K562 (cell line): ENCODE results near the gene FASTK. TPM values are rescaled to one million over a fixed set of nuclear protein-coding genes. Genes with fewer than 3 reads are reported as not detected.
"Not testable (repeated sequence)": the region's sequence is repeated elsewhere in the genome, so short reads cannot be mapped to it uniquely, and the experiment has no call there.

Source experiments
- ATAC-seq: fragments of 200-7000 bp; cut with Tn5 transposase; 3 replicates; pipeline ENCODE4 v1.9.1; 2020; ENCODE audit warnings: moderate library complexity
- BruUV-seq: library from RNA; stranded (reverse); fragments of 400-500 nt; replicated peaks from 2 replicates; lab custom pipeline; 2021; lab: Mats Ljungman, UMichigan
- CTCF ChIA-PET: fragments of 300-600 bp; formaldehyde crosslinking; extraction: SDS; loops from one replicate; lab custom pipeline; 2021; ENCODE audit warnings: low intra/inter-chr PET ratio; lab: Yijun Ruan, JAX
- POLR2A ChIA-PET: fragments of 300-600, 350-650 bp; sonication (Branson Sonifier 250); formaldehyde crosslinking; extraction: SDS; loops from one replicate; lab custom pipeline; 2021; ENCODE audit warnings: antibody characterized with exemption, inconsistent platforms; lab: Yijun Ruan, JAX
- DNase-seq, 4 experiments: peaks; one replicate each; pipeline versions ENCODE4 v3.0.0 to v3.0.0-alpha.2; 2011 to 2018; ENCODE audit warnings: low spot score in 3 of 4, mixed read lengths in 3 of 4; ENCODE audit errors: extremely low read depth in 1 of 4
- FAIRE-seq: peaks from 2 replicates; lab custom pipeline; 2011; peaks lifted over from hg19 to GRCh38; lab: Jason Lieb, UNC
- H2AFZ ChIP-seq: 2 replicates; pipeline ENCODE4 v1.6.0; 2011; ENCODE audit warnings: low read depth, low read length, control low read depth, inconsistent platforms
- H3K27ac ChIP-seq: fragments of 200-600 bp; 3 replicates; pipeline ENCODE4 v1.8.0; 2011; ENCODE audit warnings: low read depth, mild to moderate bottlenecking, control low read depth, inconsistent platforms, low read length, moderate library complexity, mixed read lengths; ENCODE audit errors: extremely low read depth
- H3K27me3 ChIP-seq, 2 experiments: fragments of 300-600 bp in 1 of 2; 2 replicates in 1 of 2; 3 replicates in 1 of 2; pipeline versions ENCODE4 v1.6.0 to v1.8.0; 2011; ENCODE audit warnings: inconsistent platforms in 2 of 2, low read length in 2 of 2, mild to moderate bottlenecking in 1 of 2, mixed read lengths in 1 of 2, moderate library complexity in 1 of 2; ENCODE audit not compliant: control insufficient read depth in 2 of 2, insufficient read depth in 2 of 2
- H3K36me3 ChIP-seq: fragments of 300-600 bp; 3 replicates; pipeline ENCODE4 v1.8.0; 2011; ENCODE audit warnings: mild to moderate bottlenecking, low read length, inconsistent platforms; ENCODE audit not compliant: control insufficient read depth, insufficient read depth
- H3K4me1 ChIP-seq, 2 experiments: fragments of 200-600 bp in 1 of 2; replicated peaks in 1 of 2; 2 replicates in 1 of 2; 3 replicates in 1 of 2; pipeline versions ENCODE4 v1.5.1 to v1.8.0; 2011; ENCODE audit warnings: inconsistent platforms in 2 of 2, low read length in 2 of 2, mild to moderate bottlenecking in 1 of 2, mixed read lengths in 1 of 2, moderate library complexity in 1 of 2; ENCODE audit not compliant: control insufficient read depth in 2 of 2, insufficient read depth in 2 of 2
- H3K4me2 ChIP-seq: 2 replicates; pipeline ENCODE4 v1.6.1; 2011; ENCODE audit warnings: low read length, control low read depth, inconsistent platforms, mixed read lengths; ENCODE audit not compliant: insufficient read depth
- H3K4me3 ChIP-seq: fragments of 200-600 bp; sonication (generic), shearing (Covaris generic); 2 replicates; pipeline ENCODE4 v1.5.1; 2016; ENCODE audit warnings: control low read depth, inconsistent platforms
- H3K79me2 ChIP-seq: fragments of 200-600 bp; 3 replicates; pipeline ENCODE4 v1.8.0; 2011; ENCODE audit warnings: low read length, inconsistent platforms; ENCODE audit not compliant: control insufficient read depth, insufficient read depth
- H3K9ac ChIP-seq, 2 experiments: 2 replicates each; pipeline versions ENCODE4 v1.6.0 to v1.6.1; 2011; ENCODE audit warnings: low read depth in 2 of 2, low read length in 2 of 2, control low read depth in 1 of 2, inconsistent platforms in 1 of 2, mild to moderate bottlenecking in 1 of 2, mixed read lengths in 1 of 2; ENCODE audit not compliant: insufficient read depth in 1 of 2
- H3K9me1 ChIP-seq: one replicate; pipeline ENCODE4 v1.6.0; 2011; ENCODE audit warnings: inconsistent platforms, mild to moderate bottlenecking, low read length, moderate library complexity; ENCODE audit not compliant: control insufficient read depth, insufficient read depth
- H3K9me3 ChIP-seq: replicated peaks from 2 replicates; pipeline ENCODE4 v1.5.1; 2011; ENCODE audit warnings: low read depth, low read length, inconsistent platforms; ENCODE audit not compliant: control insufficient read depth, insufficient read depth
- H4K20me1 ChIP-seq: replicated peaks from 2 replicates; pipeline ENCODE4 v1.6.1; 2011; ENCODE audit warnings: low read length, inconsistent platforms, mixed read lengths; ENCODE audit not compliant: control insufficient read depth, insufficient read depth
- BHLHE40 ChIP-seq: IDR thresholded peaks from 2 replicates; pipeline ENCODE4 v1.6.1; 2011; ENCODE audit warnings: low read length, improper control_type of control experiment
- CXXC5 ChIP-seq: fragments of 250-450 bp; sonication (Bioruptor Pico); IDR thresholded peaks from 2 replicates; pipeline ENCODE4 v1.8.0; 2022; ENCODE audit warnings: inconsistent platforms, mild to moderate bottlenecking, moderate library complexity
- HDAC1 ChIP-seq, 2 experiments: fragments of 450-650 bp; IDR thresholded peaks; 2 replicates each; pipeline ENCODE4 v1.6.1; 2016 to 2017; ENCODE audit warnings: inconsistent platforms in 1 of 2, mild to moderate bottlenecking in 1 of 2, moderate library complexity in 1 of 2
- MTA1 ChIP-seq: fragments of 450-650 bp; IDR thresholded peaks from 2 replicates; pipeline ENCODE4 v1.6.1; 2017; ENCODE audit warnings: borderline replicate concordance
- NUFIP1 ChIP-seq: fragments of 450-650 bp; IDR thresholded peaks from 2 replicates; pipeline ENCODE4 v1.6.1; 2018; ENCODE audit not compliant: partially characterized antibody
- SAP30 ChIP-seq: fragments of 200-600 bp; sonication (generic); IDR thresholded peaks from 2 replicates; pipeline ENCODE4 v1.6.1; 2012; ENCODE audit warnings: borderline replicate concordance, low read depth, mild to moderate bottlenecking, moderate library complexity, low read length, control low read depth, inconsistent platforms; ENCODE audit not compliant: insufficient read depth, poor library complexity, severe bottlenecking
- SOX6 ChIP-seq: fragments of 450-650 bp; IDR thresholded peaks from 2 replicates; pipeline ENCODE4 v1.6.1; 2014; ENCODE audit warnings: mild to moderate bottlenecking
- TEAD1 ChIP-seq, 2 experiments: fragments of 450-650 bp in 1 of 2; sonication (generic) in 1 of 2; formaldehyde crosslinking; IDR thresholded peaks; 2 replicates each; pipeline versions ENCODE4 v1.4.0 to v1.8.0; 2020 to 2022; ENCODE audit warnings: mild to moderate bottlenecking in 2 of 2, missing genetic modification reagents in 1 of 2
- TOE1 ChIP-seq, 2 experiments: fragments of 450-650 bp in 1 of 2; sonication (generic) in 1 of 2; formaldehyde crosslinking in 1 of 2; IDR thresholded peaks; 2 replicates each; pipeline versions ENCODE4 v1.7.1 to v1.8.0; 2016 to 2022; ENCODE audit warnings: borderline replicate concordance in 2 of 2, mild to moderate bottlenecking in 2 of 2, antibody characterized with exemption in 1 of 2, inconsistent platforms in 1 of 2, low read depth in 1 of 2, missing genetic modification reagents in 1 of 2, moderate library complexity in 1 of 2
- ZNF384 ChIP-seq: IDR thresholded peaks from 2 replicates; pipeline ENCODE4 v1.6.1; 2012; ENCODE audit warnings: low read depth, low read length, improper control_type of control experiment
- ZNF41 ChIP-seq: fragments of 250-450 bp; sonication (Bioruptor Pico); conservative IDR thresholded peaks from 2 replicates; pipeline ENCODE4 v1.4.0; 2020; ENCODE audit warnings: mild to moderate bottlenecking
- WGBS: fragments of 100-300 bp; shearing (Covaris generic); methylation state at CpG from one replicate; pipeline ENCODE4 v1.1.6; 2016; ENCODE audit warnings: low coverage, mixed read lengths; ENCODE audit not compliant: insufficient coverage; ENCODE audit errors: missing lambda C conversion rate; 5-methylcytosine and 5-hydroxymethylcytosine counted together
- in situ Hi-C: fragments of 300-500 bp; cut with MboI; formaldehyde crosslinking; loops from 4 replicates; pipeline ENCODE4 v1.15.0; 2018; ENCODE audit warnings: inconsistent platforms, mixed read lengths
- intact Hi-C: fragments of 100-400 bp; cut with micrococcal nuclease; formaldehyde crosslinking; loops from 2 replicates; pipeline ENCODE4 v1.14.2; 2022
- polyA plus RNA-seq, 8 experiments: library from polyadenylated mRNA; depleted of rRNA in 4 of 8; stranded (reverse) in 5 of 8; unstranded in 3 of 8; fragments of >200 nt; fragmentation: Nextera tagmentation in 2 of 8; fragmentation: Illumina TruSeq in 1 of 8; extraction: Ambion mirVana in 2 of 8; extraction: Trizol in 1 of 8; gene quantifications; 2 replicates each; pipeline versions ENCODE4 v1.2.1 to v1.2.3, GENCODE V29; 2011 to 2014; ENCODE audit warnings: inconsistent platforms in 1 of 8, missing spikeins in 1 of 8
- total RNA-seq, 7 experiments: library from RNA; depleted of rRNA in 6 of 7; stranded (reverse); fragments of >200 nt in 6 of 7; fragmentation: Illumina TruSeq in 2 of 7; extraction: Trizol in 2 of 7; gene quantifications; 2 replicates each; pipeline versions ENCODE4 v1.2.1 to v1.2.3, GENCODE V29; 2011 to 2021; ENCODE audit warnings: low replicate concordance in 1 of 7
- TF ChIP-seq, protein P1 (sequence below), 2 experiments: IDR thresholded peaks in 1 of 2; conservative IDR thresholded peaks in 1 of 2; 2 replicates each; pipeline ENCODE4 v1.6.1; 2016; ENCODE audit warnings: low read depth in 2 of 2, mild to moderate bottlenecking in 1 of 2, missing compliant biosample characterization in 1 of 2, missing genetic modification characterization in 1 of 2, moderate library complexity in 1 of 2
- TF ChIP-seq, protein P2 (sequence below): sonication (generic); formaldehyde crosslinking; IDR thresholded peaks from 2 replicates; pipeline ENCODE4 v1.9.0; 2022; ENCODE audit warnings: mild to moderate bottlenecking, missing genetic modification reagents

The FASTK gene
- total and polyA plus RNA-seq, 9 of the 15 experiments (the other 6 are each of a cell fraction or from before 2014, with no cell fraction given): 0.51 to 150 (median 48.2) TPM

DNA sequence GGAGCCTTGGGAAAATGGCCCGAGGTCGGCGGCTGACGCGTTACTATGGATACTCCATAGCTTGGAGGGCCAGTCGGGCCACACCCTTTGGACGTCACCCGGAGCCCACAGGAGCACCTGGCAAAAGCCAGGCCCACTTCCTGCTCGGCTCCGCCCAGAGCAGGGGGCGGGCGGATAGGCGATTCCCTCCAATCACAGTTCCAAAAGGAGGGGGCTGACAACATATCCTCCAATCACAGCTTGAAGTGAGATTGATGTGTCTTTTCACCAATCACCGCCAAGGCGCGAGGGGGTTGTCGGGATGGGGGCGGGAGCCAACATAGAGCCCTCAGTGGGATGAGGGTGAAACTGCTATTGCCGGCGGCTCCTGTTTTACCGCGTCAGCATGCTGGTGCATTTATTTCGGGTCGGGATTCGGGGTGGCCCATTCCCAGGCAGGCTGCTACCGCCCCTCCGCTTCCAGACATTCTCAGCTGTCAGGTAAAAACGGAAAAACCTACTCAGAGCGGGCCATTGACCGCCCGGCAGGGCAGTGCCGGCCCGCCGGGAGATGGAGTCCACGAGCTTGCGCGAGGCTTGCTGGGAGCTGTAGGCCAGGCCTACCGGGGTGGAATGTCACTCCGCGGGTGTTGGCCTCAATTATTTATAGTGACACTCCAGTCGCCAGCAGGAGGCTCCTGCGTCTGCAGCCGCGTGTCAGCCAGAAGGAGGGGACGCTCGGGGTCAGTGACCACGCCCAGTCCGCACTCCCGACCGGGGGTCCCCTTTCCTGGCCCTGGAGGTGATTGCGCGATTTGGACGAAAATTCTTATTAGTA, 52.3 kb downstream of the FASTK start, which contains the start of gene ABCB8 (continued):
- TF ChIP-seq MTA1 (0 out of 2 replicates have a peak, but pooled peaks have one; percentile 70), ZNF384 (peak; percentile 51; the same call in 1 of the 2 replicates), ZNF41 (CRISPR knock-in tag) (no peak; the same call in 1 of the 2 replicates), TOE1 (IDR thresholded peaks at IDR 0.05; ENCODE audit: borderline replicate concordance) (peak; percentile 76; the same call in 1 of the 2 replicates), TOE1 (CRISPR knock-in tag; IDR thresholded peaks at IDR 0.05; ENCODE audit: borderline replicate concordance, low read depth) (0 out of 2 replicates have a peak, but pooled peaks have one; percentile 31), CXXC5 (CRISPR knock-in tag) (peak; percentile 83), NUFIP1 (no peak)

DNA sequence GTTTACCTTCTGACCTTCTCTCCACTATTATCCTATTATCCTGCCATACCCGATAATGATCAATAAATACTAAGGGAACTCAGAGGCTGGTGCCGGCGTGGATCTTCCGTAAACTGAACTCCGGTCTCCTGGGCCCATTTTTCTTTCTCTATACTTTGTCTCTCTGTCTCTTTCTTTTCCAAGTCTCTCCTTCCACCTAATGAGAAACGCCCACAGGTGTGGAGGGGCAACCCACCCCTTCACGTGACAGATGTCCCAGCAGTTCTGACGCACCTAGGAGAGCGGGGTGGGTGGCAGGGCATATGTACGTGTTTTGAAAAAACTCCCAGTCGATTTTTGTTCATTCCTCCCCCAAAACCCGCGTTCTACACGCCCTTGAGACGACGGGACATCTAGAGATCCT, 52.9 kb downstream of the FASTK start:
- in situ Hi-C loops; H4K20me1 ChIP-seq; DNase-seq; H3K9me1 ChIP-seq; H3K27me3 ChIP-seq; H3K9me3 ChIP-seq; ATAC-seq; FAIRE-seq; TF ChIP-seq TOE1 (CRISPR knock-in tag; IDR thresholded peaks at IDR 0.05; ENCODE audit: borderline replicate concordance, low read depth): not testable (repeated sequence)
- Histone ChIP-seq H3K27ac (peak overlapping the region; percentile 73), H3K9ac (peak overlapping the region; percentile 6 to 51; a peak in 3 of 4 replicates), H3K36me3 (peaks cover 24% of the 10 kb centered on the region; the same call in 2 of the 3 replicates), H3K79me2 (peaks cover 28% of the 10 kb centered on the region), H3K4me2 (peak overlapping the region; percentile 81), H3K4me1 (peaks cover 35 to 56% of the 10 kb centered on the region in 2 experiments), H2AFZ (peak overlapping the region; percentile 47), H3K4me3 (peak overlapping the region; percentile 58)
- under 1% methylated on average over 16 of the region's 16 CpGs for WGBS
- POLR2A ChIA-PET: interaction anchor here (0.6 to 14.3 kb wide), 14 partner anchors 9 to 224 kb away, joined by 3 to 146 read pairs (median 4); partner anchors contain the start of genes AGAP3 and FASTK
- BruUV-seq: TSS peak; percentile 73
- CTCF ChIA-PET: interaction anchor here (0.6 to 2.4 kb wide), 6 partner anchors 29 to 129 kb away, joined by 3 to 33 read pairs (median 6); partner anchors contain the start of genes CDK5 and SLC4A2
- intact Hi-C loops: loop anchor here (1.0 to 2.0 kb wide), 8 partner anchors 9 to 199 kb away; partner anchors contain the start of genes ABCF2 and TMUB1
- TF ChIP-seq TEAD1 (CRISPR knock-in tag; IDR thresholded peaks at IDR 0.05) (0 out of 4 replicates have a peak, but pooled peaks of 1 of the 2 experiments have one; percentile 43), TOE1 (IDR thresholded peaks at IDR 0.05; ENCODE audit: borderline replicate concordance) (peak; percentile 5; the same call in 1 of the 2 replicates), BHLHE40 (peak; percentile 83), HDAC1 (IDR thresholded peaks at IDR 0.05) (peak in 1 of 2 experiments; percentile 69; a peak in 2 of 4 replicates), SOX6 (0 out of 2 replicates have a peak, but pooled peaks have one; percentile 9), SAP30 (peak; percentile 35)
- TF ChIP-seq, protein P1, sequence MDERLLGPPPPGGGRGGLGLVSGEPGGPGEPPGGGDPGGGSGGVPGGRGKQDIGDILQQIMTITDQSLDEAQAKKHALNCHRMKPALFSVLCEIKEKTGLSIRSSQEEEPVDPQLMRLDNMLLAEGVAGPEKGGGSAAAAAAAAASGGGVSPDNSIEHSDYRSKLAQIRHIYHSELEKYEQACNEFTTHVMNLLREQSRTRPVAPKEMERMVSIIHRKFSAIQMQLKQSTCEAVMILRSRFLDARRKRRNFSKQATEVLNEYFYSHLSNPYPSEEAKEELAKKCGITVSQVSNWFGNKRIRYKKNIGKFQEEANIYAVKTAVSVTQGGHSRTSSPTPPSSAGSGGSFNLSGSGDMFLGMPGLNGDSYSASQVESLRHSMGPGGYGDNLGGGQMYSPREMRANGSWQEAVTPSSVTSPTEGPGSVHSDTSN (CRISPR knock-in tag; IDR thresholded peaks at IDR 0.05; ENCODE audit: low read depth): 0 out of 2 replicates have a peak, but pooled peaks have one; percentile 13
- TF ChIP-seq, protein P1 (tag; conservative IDR thresholded peaks at IDR 0.05; ENCODE audit: low read depth): not testable (repeated sequence)
- TF ChIP-seq, protein P2, sequence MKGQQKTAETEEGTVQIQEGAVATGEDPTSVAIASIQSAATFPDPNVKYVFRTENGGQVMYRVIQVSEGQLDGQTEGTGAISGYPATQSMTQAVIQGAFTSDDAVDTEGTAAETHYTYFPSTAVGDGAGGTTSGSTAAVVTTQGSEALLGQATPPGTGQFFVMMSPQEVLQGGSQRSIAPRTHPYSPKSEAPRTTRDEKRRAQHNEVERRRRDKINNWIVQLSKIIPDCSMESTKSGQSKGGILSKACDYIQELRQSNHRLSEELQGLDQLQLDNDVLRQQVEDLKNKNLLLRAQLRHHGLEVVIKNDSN: peak; percentile 84
